Limb (tissue), 2 donors: ENCODE measurements around the gene YARS2.
"Not testable (repeated sequence)": the region's sequence is repeated elsewhere in the genome, so short reads cannot be mapped to it uniquely, and the experiment has no call there.

ENCODE experiments used
- DNase-seq, 2 donors: peaks; one replicate each; pipeline ENCODE4 v3.0.0-alpha.2; 2016; ENCODE audit errors: extremely low spot score in 2 of 2

The YARS2 gene

DNA sequence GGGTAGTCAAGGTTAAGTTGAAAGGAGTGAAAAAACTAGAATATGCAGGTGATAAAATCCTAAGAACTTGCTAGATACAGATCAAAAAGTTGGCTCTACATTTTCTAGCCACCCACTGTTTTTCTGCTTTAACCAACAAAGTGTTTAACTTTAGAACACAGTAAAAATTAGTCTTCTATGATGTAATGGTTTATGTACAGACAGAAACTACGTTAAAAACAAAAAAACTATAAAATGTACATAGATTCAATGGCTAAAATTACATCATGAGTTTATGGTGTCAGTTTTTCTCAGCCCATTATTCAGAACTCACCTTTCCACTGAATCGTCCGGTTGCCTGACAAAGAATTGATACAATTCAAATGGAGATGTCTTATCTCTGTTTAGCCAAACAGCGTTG, 2.1 kb downstream of the YARS2 start:
- no peak for DNase-seq

DNA sequence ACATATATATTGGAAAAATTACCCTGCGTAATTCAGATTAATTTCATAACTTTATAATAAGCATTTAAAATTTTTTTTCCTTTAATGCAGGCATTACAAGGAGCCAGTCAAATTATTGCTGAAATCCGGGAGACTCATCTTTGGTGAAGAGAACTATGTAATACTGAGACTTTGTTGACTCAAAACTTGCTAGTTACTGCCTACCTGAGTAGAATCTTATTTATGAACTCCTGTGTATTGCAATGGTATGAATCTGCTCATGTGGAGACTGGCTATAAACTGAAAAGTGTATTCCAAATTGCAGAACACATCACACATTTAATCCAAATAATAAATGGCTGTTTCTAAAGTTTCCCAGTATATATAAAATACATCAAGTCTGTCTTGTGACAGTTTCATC, 12.4 kb downstream of the YARS2 start:
- DNase-seq, result no peak

DNA sequence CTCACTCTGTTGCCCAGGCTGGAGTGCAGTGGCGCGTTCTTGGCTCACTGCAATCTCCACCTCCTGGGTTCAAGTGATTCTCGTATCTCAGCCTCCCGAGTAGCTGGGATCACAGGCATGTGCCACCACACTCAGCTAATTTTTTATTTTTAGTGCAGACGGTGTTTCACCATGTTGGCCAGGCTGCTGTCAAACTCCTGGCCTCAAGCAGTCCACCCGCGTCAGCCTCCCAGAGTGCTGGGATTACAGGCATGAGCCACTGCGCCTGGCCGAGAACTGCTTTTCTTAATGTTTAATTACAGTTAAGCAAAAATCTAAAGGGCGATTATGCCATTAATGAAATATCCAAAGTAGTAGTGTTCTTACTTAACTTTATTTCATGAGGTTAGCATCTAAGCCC, 13.6 kb downstream of the YARS2 start:
- DNase-seq, result no peak

DNA sequence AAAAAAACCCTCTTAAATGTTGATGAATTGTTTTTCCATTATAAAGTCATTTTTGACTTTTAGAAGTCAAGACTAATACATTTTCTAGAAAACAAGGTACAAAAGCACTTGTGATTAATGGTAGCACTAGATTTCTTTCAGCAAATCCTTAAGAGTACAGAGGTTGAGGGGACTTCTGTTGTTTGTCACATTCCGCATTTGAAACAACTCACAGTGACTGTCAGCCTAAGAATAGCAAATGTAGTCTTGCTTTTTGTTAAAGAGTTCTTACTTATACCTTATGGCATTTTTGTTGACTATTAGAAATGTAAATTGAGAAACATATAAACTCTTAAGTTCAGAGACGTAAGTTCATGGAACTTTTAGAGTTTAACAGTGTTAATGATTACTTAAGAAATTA, 16.4 kb downstream of the YARS2 start:
- DNase-seq, result no peak

DNA sequence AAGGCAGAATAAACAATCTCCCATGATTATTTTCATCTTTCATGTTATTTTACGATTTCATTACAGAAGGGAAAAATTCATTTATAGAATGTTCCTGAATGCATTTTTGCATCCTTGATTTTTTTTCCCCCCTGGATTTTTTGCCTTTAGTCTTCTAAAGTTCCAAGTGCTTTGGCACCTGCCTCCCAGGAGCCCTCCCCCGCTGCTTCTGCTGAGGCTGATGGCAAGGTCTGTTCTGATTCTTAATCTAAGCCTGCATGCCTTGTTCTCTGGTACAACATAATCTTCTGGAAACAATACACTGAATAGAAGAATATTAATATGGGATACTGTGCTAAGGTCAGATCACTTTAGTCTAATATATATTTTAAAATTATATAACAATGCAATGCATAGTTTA, 18.0 kb downstream of the YARS2 start:
- DNase-seq, result no peak

DNA sequence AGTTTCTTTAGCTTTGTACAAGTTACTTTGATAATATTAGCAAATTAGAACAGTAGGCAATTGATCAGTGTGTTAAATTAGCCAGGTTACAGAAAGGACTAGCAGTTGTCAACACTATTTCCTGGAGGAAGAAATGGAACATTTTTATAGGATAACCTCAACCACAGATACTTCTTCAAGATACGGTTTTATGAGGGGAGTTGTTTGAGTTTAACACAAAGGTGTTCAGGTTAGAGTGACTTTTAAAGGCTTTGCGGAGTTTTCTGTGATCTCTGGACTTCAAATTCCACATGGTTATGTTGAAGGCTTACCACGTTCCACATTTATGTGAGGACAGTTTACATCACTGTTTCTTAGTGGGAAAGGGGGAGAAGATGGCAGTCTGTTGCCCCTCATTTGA, 19.3 kb downstream of the YARS2 start:
- DNase-seq, result no peak

DNA sequence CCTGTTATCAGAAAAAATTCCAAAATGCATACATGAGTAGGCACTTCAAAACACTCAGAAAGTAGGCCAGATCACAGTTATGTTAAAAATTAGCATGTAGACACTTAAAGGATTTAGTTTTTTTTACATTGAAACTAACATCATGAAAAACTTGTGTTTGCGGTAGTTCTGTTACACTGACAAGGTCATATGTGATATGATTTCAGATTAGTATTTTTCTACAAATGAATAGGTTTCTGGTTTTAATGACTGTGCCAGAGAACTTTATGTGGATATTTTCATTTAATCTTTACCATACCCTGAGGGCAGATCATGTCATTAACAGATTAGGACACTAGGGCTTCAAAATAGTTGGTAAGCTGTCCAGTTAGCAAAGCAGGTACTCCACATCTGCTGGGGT, 20.7 kb downstream of the YARS2 start:
- DNase-seq, result no peak

DNA sequence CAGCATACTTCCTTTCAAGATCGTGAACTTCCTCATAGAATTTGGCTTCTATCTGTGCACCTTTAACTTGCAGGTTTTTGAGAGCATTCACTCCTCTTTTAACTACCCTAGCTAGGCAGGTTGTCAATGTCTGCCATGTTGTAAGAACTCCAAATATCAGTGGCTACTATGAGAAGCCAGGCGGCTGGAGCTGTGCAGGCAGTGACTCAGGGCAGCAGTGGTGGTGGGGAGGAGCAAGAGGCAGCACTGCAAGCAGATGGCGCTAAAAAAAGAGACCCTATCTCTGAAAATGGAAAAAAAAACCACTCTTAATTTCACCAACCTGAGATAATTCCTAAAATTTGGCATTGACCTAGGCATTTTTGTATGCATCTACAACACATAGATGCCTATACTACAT, 28.5 kb downstream of the YARS2 start:
- no peak for DNase-seq

DNA sequence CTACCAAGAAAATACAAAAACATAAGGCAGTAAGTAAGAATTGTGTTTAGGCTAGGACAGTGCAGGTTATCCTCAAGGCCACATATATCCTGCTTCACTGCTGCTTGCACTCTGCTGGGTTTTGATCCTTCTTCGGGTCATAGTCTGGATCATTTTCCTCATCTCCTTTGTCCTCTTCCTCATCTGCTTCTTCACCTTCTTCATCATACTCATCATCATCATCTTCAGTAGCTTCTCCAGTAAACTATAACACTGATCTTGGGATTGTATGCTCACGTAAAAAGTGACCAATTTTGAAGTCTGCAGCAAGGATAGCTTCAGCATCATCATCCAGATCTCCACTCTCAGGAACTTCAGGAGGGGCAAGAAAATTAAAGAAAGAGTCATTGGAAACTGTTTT, 29.4 kb downstream of the YARS2 start:
- no peak for DNase-seq

DNA sequence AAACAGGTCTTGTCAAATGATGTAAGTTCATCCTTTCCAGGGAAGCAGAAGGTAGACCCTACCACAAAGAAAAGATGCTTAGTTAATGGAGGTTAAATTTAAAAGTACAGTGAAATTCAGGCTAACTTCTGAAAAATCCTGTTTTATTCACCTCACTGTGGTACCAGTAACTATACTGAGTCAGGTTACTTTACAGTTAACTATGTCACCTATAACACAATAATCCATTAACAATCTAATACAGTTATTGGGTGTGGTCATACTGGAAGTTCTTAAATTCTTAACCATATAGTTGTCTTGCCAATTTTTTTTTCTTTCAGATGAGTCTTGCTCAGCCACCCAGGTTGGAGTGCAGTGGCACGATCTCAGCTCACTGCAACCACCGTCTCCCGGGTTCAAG, 30.4 kb downstream of the YARS2 start:
- not testable (repeated sequence) for DNase-seq

DNA sequence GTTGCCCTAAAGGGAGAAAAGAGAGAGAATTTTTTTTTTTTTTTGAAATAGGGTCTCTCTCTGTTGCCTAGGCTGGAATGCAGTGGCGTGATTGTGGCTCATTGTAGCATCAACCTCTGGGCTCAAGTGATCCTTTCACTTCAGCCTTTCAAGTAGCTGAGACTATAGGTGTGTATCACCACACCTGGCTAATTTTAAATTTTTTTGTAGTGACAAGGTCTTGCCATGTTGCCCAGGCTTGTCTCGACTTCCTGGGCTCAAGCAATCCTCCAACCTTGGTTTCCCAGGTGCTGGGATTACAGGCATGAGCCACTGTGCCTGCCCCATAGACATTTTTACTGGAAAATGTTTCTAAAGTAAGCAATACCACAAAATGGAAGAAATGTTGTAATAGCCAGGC, 36.8 kb downstream of the YARS2 start:
- DNase-seq, result no peak

DNA sequence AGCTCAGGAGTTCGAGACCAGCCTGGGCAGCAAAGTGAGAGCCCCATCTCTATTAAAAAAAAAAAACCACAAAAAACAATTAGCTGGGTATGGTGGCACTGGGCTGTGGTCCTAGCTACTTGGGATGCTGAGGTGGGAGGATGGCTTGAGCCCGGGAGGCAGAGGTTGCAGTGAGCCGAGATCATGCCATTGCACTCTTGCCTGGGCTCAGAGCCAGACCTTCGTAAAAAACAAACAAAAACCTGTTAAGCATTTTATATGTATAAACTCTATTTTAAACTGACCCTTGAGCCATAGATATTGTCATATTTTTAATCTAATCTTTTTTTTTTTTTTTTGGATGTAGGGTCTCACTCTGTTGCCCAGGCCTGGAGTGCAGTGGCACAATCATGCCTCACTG, 40.9 kb downstream of the YARS2 start:
- DNase-seq, result no peak

DNA sequence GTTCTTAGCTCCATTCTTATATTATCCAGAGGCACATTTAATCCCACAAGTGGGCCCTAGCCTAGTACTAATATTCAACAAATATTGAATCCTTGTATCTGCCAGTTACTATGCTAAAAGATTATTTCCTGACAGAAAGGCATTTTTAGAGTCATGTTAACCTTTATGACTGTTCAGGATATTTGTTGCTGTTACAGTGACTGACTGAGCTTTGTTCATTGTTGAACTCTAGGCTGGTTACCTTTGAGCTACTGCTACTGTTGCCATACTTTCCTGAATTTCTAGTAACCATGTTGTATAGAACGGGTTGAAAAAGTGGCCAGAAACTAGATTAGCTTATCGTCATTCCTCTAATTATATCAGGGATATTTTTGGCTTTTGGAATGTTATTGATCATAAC, 46.8 kb downstream of the YARS2 start:
- no peak for DNase-seq

DNA sequence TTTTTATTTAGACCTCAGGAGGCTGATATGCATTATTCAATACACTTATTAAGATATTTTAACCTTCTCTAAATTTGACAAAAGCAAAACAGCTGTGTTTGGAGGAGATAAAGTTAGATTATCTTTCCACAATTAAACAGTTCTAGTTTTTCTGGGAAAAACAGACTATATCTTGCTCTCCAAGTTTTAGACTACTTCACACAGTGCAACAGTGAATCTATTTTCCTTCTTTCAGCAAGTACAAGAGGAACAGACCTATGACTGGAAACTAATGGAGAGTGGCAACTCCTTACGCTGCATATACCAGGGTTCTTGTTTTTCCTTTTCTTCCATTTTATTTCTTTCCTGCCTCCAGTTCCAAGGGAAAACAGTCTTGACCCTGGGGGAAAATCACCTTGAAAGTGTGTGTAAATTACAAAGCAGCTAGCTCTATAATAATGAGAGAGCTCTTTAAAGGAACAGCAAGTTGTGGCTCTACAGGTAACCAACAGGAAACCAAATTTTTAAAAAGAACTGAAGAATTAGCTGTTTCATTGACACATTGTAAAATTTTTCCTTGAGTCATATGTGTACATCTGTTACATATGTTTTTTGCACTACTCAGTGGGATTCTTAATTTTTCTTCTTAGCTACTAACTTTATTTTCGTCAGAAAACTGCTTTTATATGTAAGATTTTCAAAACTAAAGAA, 49.2 kb downstream of the YARS2 start:
- no peak for DNase-seq

DNA sequence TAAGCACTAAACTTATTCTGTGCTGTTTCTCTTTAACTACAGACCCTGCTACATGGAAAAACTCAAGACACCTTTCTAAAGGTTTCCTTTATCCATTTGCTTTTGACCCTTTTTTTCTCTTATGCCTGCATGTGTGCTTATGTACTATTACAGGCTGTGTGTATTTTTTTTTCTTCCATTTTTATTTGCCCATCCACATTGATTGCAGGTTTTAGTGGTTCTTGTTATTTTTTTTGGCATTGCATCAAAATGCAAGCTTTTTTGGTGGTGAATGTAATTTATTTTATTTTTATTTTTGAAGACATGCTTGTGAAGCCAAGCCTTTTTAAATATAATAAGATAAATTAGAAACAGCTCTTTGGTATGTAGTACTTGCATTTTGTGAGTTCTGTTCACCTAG, 49.9 kb downstream of the YARS2 start:
- DNase-seq, result no peak

DNA sequence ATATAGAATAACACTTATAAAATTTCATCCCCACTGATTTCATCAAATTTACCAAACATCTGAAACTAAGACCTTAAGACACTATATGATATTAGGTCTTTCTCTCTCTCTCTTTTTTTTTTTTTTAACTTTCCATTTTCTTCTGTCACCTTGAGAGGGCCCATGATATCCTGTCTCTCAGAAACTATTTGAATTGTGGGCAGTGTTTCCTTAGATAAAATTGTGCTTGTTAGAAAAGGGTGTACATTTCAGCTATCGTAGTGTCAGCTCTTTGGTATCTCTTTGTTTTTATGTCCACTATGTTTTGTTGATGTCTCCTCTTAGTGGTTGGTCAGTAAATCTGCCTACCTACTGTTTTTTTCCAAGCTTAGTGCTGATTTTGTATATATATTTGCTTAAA, 52.8 kb downstream of the YARS2 start:
- no peak for DNase-seq

DNA sequence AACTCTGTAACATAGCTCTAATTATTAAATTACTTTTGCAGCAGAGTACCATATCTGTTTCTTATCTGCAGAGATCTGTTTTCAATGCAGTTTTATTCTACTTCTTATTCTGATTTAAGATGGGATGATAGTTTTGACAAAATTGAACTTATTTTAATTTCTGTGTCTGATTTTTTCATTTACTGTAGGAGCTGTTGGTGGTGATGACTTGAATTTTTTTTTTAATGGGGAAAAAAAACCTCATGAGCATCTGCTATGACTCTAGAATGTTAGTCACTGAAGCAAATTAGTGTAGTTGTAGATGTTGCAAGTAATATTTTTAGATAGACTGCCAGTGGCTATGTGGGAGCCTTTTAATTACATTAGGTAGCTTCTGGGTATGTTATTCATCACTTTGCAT, 53.2 kb downstream of the YARS2 start:
- no peak for DNase-seq

DNA sequence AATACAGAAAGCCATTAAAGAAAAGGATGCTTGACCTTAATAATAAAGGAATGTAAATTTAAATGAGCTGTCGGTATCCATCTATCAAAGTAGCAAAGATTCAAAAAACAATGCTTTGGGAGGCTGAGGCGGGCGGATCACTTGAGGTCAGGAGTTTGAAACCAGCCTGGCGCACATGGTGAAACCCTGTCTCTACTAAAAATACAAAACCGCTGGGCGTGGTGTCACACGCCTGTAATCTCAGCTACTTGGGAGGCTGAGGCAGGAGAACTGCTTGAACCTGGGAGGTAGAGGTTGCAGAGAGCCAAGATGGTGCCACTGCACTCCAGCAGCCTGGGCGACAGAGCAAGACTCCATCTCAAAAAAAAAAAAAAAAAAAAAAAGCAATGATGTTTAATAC, 56.3 kb downstream of the YARS2 start:
- not testable (repeated sequence) for DNase-seq

DNA sequence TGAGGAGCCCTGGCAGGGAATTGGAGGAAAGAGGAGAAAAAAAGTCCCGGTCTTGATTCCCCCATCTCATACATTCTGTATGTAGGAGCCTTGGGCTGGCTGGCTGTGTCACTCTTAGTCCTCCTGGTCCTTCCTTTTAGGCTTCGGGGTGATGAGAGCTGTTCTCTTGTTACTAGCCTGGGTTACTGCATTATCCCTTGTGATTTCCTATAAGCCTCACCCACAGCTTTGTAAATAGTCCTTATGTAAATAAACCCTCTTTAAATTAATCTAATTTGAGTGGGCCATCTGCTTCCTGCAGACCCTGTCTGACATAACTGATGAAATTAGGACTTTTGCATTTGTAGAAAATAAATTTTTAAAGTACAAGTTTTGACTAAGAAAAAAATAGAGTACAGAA, 57.4 kb downstream of the YARS2 start:
- DNase-seq, result no peak

DNA sequence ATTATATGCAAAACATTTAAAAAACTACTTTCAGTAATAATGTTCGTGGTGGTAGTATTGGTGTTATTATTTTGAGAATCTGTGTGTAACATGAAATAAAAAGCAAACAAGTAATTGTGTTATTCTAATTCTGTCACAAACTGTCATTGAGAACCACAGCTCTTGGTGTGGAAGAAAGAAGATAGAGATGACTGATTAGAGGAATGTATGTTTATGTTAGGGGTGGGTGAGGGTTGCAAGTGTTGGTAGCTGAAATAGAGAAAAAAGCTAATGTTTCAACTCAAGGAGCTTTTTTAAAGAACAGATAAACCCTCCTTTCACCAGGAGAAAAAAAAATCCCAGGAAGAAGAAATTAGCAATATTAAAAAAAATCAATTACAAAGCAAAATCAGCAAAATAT, 58.3 kb downstream of the YARS2 start:
- no peak for DNase-seq
